ENCODE results near the gene PIK3R5.

DNA sequence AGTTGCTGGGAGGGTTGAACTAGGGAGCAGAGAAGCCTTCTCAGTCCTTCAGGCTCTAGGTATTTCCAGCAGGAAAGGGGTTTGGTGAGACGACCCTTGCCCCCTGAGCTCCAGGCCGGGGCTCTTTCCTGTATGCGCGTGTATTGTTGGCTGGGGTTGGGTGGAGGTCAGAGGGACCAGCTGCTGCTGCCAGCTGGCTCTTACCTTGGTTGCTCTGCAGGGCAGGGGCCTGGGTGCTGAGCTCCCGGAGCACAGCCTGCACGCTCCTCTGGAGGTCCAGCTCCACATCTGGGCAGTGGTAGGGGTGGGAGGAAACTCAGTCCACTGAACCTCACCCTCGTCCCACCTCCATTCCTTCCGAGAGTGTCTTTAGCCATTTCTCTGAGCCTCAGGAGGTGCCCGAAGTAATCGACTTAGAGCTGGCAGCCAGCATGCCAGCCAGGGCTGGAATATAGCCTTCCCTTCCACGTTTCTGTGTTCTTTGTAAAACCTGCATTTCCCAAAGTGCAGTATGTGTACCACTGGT is 126.0 kb downstream of the PIK3R5 start:
- no peak for TF ChIP-seq POLR2A (IDR thresholded peaks at IDR 0.05)
- TF ChIP-seq, protein P1, sequence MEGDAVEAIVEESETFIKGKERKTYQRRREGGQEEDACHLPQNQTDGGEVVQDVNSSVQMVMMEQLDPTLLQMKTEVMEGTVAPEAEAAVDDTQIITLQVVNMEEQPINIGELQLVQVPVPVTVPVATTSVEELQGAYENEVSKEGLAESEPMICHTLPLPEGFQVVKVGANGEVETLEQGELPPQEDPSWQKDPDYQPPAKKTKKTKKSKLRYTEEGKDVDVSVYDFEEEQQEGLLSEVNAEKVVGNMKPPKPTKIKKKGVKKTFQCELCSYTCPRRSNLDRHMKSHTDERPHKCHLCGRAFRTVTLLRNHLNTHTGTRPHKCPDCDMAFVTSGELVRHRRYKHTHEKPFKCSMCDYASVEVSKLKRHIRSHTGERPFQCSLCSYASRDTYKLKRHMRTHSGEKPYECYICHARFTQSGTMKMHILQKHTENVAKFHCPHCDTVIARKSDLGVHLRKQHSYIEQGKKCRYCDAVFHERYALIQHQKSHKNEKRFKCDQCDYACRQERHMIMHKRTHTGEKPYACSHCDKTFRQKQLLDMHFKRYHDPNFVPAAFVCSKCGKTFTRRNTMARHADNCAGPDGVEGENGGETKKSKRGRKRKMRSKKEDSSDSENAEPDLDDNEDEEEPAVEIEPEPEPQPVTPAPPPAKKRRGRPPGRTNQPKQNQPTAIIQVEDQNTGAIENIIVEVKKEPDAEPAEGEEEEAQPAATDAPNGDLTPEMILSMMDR (IDR thresholded peaks at IDR 0.05) = no peak
- TF ChIP-seq POLR2AphosphoS5 (IDR thresholded peaks at IDR 0.05) = no peak

Data from prostate gland (tissue), 2 donors.